8988T (cell line): ENCODE data around the gene GSC.
"Not testable (repeated sequence)": the region's sequence is repeated elsewhere in the genome, so short reads cannot be mapped to it uniquely, and the experiment has no call there.

Experiments
- DNase-seq: peaks from one replicate; pipeline ENCODE4 v3.0.0; 2011

GSC gene

DNA sequence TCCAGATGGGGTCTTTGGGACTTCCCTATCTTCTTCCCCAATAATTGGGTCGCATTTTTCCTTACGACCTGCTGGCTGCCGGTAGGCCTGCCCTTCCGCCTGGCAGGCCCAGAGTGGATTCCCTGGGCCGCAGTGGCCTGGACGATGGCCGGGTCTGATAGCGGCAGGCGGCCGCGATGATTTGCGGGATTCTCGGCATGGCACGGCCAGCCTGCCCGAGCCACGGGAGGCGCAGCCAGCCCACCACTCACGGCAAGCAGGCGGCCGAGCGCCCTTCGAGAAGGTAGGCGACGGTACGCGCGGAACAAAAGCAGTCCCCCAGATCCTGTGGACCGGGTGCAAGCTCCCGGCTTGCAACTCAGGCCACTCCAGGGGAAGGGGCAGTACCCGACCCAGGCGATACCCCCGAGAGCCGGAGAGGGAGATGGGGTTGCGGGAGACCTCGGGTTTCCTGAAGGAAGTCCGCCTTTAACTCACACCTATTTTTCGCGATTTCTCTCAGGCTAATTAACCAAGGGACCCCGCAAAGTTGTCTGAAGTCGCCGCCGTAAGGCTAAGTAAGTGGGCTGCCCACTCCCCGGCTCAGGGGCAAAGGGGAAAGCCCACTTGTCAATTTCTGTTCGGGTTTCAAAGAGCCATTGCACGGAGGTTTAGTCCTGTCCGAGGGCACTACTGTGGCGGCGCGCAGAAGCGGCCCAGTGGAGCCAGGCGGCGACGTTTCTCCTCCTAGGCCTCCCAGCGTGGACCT lies 1.4 kb upstream of the GSC start:
- DNase-seq = no peak

DNA sequence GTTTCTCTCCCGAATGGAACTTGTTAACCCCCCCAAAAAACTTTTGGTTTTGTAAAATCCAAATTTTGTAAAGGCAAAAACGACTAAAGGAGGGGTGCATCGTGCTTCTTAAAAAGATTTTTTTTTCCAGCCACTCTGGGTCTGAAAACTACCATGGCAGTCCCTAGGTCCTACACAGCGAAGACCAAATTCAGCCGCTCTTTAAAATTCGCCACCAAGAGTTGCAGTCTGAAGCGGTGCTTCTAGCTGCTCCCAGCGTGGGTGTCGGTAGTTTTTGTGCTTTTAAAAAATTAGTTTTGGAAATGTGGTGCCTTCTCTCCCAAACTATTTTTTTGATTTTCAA lies 873 bp upstream of the GSC start:
- DNase-seq = no peak

DNA sequence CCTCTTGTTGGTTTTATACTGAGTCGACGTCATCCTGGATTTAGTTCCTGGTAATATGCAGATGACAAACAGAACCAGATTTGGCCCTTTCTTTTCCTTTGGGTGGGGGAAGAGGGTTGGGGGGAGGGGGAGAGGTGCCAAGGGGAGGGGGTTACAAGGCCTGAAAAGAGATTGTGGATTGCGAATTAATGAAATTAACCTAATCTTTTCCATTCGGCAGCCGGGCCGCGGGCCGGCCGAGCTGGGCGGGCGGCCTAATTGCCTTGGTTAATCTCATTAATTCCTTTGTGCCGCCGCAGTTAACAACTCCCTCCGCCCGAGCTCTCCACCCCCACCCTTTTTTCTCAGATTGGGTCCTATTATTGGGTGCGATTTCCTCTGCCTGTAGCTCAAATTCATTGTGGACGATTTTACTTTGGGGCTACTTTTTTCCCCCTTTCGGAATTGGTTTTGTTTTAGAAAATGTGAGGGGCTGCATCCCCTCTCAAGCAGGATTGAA lies 387 bp upstream of the GSC start:
- DNase-seq = no peak

DNA sequence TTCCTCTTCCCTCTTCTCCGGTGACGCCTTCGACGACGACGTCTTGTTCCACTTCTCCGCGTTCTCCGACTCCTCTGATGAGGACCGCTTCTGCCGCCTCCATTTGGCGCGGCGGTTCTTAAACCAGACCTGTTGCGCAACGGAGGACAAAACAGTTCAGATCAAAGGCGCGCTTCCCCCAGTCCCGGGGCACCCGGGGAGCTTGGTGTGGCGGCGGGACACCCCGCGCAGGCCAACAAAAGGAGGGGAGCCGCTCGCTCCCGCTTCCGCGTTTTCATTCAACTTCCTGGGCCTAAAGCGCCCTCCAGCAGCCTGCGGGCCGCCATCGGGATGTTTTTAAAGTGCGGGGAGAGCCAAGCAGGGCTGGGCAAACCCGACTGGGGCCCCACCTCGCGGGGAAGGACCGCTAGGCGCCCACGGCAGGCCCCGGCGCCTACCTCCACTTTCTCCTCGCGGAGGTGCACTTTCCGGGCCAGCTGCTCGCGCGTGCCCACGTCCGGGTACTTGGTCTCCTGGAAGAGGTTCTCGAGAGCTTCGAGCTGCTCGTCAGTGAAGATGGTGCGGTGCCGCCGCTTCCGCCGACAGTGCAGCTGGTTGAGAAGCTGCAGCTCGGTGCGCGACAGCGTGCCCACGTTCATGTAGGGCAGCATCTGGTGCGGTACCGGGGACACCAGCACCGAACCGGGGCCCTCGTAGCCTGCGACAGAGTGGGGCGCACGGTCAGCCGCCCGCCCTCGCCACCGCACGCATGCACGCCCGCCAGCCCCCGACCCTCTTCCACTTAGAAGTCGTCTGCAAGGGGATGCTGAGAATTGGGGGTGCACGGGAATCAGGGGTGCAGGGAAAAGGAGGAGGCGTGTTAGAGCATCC lies 1.2 kb downstream of the GSC start:
- DNase-seq = no peak

DNA sequence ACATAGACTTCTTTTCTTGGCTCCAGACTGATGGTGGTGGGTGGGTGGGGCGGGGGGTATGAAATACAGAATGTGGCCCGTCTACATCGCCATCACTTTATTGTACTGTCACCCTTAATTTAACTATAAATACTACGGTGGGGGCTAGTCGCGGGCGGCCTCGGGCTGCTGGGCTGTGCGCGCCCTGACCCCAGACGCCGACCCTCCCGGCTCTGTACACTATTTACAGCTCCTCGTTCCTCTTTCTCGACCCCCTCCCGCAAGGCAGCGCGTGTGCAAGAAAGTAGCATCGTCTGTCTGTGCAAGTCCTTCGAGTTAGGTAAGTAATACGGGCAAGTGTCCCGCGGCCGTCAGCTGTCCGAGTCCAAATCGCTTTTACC lies 1.8 kb downstream of the GSC start:
- DNase-seq = no peak

DNA sequence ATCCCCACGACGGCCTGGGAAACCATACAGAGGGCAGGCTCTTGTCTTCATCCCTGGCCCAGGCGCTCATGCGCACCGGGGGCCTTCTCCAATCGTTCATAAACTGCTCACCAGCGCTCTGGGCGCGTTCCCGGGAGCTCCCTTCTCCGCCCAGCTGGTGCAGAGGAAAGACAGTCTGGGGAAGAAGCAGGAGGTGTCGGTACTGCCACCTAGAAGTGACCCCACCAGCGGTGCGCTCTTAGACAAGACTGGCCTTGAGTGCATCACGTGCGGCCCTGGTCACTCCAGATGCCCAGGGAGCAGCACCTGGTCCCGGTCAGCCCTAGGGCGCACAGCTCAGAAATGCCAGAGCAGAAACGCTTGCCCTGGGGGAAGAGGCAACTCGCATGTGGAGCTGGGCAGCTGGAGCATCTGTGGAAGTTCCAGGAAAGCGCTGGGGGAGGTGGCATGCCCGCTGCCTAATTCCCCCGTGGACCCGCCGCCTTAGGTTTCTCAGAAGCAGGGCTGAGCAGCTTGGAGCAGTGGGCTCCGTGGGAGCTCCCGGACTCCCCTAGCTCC lies 2.5 kb downstream of the GSC start:
- no peak for DNase-seq

DNA sequence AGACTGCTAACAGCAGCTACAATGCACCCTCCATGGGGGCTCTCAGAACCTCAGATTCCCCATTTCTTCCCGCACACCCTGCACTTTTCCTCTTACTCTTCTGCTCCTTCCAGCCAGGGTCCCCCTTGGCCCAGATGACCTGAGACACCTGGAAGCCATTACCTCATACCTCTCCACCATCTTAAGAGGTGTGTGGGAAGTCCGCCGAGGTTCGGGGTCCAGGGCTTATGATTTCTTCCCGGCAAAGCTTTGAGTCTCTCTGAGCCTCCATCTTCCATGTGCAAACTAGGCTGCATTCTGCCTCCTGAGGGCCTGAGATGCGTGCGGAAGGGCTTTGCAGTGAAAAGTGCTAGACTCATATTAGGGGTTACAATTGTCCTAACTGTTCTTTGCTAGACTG lies 5.3 kb downstream of the GSC start:
- no peak for DNase-seq

DNA sequence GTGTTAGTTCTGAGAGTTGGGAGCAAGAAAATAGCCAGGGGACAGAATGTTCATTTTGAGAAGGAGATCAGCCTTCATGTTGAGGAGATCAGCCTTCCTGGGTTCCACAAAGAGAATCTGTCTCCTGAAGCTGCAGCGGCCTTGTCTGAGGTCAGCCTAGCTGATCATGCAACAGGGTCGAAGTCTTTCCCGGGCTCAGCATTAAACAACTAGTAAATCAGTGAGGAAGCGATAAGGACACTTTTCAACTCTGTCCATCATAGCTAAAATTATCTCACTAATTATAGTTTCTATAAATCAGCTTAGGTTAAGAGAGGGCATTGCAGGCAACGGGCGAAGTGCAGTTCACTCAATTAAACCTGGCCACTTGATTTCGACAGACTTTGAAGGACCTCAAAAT lies 7.5 kb downstream of the GSC start:
- no peak for DNase-seq

DNA sequence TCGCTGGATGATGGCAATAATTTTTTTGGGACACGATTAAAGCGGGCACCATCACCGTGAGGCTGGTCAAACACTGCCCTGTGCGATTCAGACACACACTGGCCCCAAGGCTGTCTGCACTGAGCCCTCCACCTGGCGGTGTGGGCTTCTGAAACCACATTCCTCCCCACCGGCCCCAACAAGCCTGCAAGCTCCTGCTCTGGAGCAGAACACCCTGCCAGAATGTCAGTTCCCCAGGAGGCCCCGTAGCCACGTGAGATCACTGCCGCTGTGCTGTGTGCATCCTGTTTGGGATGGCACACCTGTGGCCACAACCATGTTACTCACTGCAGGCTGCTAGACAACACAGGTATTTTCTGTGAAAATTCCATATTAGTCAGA lies 7.9 kb downstream of the GSC start:
- no peak for DNase-seq

DNA sequence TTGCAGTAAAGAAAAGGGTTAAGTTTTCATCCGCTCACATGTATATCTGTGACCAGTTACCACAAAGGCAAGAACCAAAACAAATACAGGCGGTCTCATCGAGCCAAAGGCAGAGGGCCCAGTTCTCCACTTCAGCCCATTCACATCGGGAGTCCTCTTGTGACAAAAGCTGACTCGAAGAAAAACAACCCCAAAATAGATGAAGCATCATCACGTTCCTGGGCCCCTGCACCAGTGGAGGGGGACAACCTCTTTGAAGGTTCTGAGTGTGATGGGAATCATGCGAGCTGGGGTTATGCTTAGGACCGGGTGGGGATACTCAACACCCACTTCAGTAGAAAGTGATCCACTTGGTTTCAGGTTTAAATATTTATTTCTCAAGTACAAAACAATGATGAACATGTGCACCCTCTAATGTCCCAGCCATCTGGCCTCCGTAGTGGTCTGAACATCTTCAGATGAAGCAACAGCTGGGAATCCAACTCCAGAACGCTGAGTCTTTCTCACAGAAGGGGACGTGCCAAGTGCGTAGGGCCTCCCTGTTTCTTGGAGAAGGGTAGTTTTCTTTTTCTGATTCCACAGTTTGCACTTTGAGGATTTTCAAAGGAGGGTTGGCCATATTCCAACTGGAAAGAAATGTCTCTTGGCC lies 8.4 kb downstream of the GSC start:
- no peak for DNase-seq

DNA sequence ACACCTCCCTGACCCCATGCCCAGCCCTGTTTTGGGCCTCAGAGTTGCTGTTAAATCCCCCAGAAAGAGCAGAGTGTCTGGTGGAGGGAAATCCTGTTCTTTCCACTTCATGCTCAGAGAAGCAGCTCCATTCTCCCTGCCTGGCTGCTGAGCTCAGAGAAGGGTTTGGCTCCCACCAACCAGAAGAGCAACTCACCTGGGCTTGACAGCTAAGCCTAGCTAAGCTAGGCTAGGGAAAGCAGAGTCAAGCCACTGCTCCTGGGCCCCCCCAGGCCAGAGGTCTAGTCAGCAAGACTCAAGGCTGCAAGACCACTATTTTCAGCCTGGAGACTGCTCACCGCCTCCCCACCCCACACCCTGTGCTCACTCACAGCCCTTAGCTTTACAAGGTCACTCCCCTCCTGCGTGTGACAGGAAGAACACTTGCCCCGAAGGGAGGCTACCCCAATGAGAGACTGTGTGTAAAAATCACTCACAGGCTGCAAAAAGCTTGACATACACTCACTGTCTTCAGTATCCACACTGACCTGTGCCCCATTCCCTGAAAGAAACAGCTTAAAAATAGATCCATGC lies 13.5 kb downstream of the GSC start:
- DNase-seq = no peak

DNA sequence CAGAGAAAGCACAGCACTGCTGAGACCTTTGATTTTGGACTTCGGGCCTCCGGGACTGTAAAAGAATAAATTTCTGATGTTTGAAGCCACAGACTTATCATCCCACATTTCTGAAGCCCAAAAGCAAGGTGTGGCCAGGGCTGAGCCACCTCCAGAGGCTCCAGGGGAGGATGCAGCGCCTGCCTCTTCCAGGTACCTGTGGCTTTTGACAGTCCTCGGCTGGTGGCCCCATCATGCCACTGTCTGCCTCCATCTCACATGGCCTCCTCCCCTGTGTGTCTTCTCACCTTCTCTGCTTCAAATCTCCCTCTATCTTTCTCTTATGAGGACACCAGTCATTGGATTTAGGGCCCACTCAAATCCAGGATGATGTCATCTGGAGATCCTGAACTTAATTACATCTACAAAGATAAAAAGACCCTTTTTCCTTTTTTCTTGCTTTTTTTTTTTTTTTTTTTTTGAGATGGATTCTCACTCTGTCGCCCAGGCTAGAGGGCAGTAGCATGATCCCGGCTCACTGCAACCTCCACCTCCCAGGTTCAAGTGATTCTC lies 15.4 kb downstream of the GSC start:
- no peak for DNase-seq

DNA sequence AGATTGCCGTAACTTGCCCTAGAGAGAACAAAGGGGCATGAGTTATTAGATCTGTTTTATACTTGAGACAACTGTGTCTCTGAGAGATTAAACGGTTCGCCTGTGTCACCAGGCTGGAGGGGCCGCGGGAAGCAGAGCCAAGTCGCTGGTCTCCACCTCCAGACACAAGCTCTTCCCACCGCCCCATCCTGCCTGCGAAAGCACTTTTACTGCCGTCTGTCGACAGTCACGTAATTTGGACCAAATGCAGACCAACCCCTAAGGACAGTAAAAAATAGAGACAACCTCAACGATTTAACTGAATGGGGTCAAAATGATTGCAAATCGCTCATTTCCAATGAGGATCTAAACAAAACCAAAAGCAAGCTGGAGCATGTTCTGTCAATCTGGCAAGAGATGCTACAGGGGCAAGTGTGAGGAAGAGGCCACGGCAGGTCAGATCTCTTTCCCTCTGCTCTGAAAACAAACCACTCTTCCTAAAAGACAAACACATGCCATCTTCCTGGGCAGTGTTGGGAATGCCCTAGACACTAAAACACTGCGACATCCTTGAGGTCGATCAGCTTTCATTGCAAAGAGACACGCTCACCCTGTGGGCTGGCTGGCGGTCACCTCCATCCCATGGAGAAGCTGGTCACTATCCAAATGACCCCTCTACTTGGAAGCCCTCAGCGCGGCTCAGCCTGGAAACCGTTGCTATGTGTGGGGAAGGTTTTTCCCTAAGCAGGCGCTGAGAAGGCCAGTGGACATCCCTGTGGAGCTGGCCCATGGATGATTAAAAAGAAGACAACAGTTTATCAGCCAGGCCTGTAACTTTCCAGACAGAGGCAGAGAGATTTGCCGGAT lies 17.1 kb downstream of the GSC start:
- DNase-seq = no peak

DNA sequence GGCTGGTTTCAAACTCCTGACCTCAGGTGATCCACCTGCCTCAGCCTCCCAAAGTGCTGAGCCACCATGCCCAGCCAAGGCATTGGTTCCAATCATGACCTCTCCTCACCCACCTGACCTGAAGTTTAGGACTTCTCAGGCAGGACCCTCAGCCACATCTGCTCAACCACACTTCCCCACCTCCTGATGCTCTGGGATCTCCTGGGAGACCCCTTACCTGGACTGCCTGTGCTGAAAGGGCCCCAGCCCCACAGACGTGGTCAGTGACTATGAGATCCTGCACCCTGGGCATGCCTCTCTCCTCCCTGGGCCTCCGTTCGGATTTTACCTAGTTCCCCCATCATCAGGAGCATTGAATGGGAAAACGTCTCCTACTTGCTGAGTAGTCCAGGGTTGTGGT lies 18.0 kb downstream of the GSC start:
- no peak for DNase-seq

DNA sequence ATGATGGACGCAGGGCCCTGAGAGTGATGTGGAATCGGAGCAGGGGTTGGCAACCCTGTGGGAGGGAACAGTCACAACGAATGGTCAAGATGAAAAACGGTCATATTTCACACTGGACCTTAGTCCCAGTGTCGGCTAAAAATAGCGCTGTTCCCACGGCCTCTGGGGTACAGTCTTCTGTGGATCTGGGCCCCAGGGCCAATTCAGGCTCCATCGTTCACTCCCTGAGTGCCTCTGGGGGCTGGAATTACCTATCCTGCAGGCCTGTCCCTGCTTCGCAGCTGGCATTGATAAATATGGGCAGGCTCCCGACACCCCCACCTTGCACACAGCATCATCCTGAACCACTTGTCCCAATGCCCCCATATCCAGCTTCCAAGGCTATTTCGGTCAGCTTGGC lies 18.6 kb downstream of the GSC start:
- no peak for DNase-seq

DNA sequence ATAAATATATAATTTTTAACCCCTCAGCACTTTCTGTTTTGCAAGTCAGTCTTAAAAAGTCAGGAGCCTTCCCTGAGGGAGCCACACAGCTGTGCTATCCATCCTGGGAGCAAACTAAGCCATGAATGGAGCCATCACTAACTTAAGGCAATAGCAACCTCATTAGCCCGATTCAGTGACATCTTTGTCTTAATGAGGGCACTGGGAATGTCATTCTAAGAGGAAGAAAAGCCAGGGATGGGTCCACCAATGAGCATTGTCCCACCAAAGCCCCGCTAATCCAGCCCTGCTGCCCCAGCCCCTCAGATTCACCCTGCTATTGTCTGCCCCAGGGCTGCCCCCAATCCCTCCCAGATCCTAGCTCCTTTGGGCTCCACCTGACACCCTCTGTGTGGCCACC lies 19.5 kb downstream of the GSC start:
- DNase-seq = no peak

DNA sequence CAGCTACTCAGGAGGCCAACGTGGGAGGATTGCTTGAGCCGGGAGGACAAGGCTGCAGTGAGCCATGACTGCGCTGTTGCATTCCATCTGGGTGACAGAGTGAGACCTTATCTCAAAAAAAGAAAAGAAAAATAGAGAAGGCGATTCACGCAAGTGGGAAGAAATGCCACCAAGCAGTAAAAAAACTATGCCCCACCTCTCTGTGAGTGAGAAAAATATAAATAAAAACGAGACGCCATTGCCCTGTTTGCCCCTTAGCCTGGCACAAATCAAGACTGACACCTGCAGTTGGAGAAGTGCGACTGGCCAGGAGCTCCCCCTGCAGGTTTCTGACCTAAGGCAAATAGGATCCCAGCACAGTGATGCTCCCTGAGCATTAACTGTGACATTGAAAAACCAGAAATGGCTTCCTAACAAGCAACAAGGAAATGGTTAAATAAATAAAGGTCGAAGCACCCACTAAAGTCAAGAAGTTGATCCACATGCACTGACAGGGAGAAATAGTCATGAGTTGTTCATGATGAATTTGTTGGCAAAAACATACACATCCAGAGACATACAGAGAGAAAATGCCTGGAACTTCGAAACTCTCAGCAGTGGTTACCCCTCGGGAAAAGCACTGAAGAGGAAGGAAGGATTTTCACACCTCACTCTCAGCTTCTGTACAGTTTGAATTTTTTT lies 21.1 kb downstream of the GSC start:
- peak; percentile 67 for DNase-seq

DNA sequence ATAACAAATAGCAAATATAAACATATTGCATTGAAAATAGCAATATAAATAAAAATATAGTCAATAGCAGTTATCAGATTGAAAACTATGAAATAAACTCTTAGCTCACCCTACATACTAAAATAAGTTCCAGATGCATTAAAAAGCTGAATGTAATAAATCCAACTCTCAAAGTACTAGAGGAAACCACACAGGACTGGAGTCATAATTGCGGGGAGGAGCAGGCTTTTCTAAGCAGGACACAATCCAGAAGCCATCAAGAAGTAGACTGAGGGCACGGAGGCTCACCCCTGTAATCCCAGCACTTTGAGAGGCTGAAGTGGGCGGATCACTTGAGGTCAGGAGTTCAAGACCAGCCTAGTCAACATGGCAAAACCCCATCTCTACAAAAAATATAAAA lies 22.2 kb downstream of the GSC start:
- DNase-seq = no peak

DNA sequence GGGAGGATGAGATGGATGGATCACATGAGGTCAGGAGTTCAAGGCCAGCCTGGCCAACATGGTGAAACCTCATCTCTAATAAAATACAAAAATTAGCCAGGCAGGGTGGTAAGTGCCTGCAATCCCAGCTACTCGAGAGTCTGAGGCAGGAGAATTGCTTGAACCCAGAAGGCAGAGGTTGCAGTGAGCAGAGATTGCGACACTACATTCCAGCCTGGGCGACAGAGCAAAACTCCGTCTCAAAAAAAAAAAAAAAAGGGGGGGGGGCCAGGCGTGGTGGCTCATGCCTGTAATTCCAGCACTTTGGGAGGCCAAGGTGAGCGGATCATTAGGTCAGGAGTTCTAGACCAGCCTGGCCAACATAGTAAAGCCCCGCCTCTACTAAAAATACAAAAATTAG lies 22.8 kb downstream of the GSC start:
- not testable (repeated sequence) for DNase-seq

DNA sequence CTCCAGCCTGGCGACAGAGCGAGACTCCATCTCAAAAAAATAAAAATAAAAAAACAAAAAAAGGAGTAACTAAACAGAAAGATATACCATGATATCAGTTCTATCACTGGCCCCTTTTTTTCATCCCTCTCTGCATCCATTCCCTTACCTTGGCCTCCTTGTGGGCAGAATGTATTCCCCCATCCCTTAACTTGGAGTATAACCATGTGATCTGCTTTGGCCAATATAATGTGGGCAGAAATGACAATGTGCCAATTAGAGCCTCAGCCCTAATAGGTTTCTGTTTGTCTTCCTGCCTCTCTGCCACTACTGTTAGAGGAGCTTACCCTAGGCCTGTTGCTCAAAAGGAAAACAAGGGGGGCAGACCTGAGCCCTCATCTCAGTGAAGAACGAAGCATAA lies 23.8 kb downstream of the GSC start:
- DNase-seq = no peak

DNA sequence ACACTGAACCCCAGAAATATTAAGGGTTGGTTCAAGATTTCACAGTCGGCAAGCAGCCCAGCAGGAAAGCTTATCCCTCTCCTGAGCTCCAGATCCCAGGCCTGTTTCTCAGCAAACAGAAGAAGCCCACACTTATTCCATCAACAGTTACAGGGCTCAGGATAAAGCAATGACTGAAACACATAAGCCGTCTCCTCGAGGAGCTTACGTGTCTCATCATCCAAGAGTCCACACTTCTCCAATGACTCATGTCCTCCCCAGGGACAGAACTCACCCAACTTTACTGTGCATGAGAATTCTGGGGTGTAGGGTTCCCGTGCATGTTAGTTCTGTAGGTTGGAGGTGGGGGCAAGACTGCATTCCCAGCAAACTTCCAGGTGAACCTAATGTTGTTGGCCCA lies 31.2 kb downstream of the GSC start:
- no peak for DNase-seq
